Stimulated activated naive B cell treated with anti-CD40 and anti-IgM and Interleukin-4, amounts not matched to agents 10 μg/mL and 1 μg/mL and 100 μg/mL, for 72 hours (primary cell): ENCODE results near the gene UST.

Experiments
- ATAC-seq, 2 donors: fragments of 150-1000 bp; cut with Tn5 transposase; replicated peaks; 2 replicates each; pipeline ENCODE4 v1.10.0; 2021; ENCODE audit warnings: moderate library complexity in 1 of 2
- DNase-seq: peaks from one replicate; pipeline ENCODE4 v3.0.0; 2021
- H3K27ac Mint-ChIP-seq: one replicate; pipeline ENCODE4 v1.8.0; 2022; ENCODE audit warnings: mild to moderate bottlenecking, mixed read lengths
- H3K27me3 Mint-ChIP-seq, 2 donors: one replicate each; pipeline ENCODE4 v1.8.0; 2022; ENCODE audit warnings: mixed read lengths in 2 of 2
- H3K36me3 Mint-ChIP-seq, 2 donors: one replicate each; pipeline ENCODE4 v1.8.0; 2022; ENCODE audit warnings: mixed read lengths in 2 of 2, mild to moderate bottlenecking in 1 of 2
- H3K4me1 Mint-ChIP-seq, 2 donors: one replicate each; pipeline ENCODE4 v1.8.0; 2022; ENCODE audit warnings: mixed read lengths in 2 of 2, mild to moderate bottlenecking in 1 of 2
- H3K4me3 Mint-ChIP-seq, 2 donors: one replicate each; pipeline ENCODE4 v1.8.0; 2022; ENCODE audit warnings: mild to moderate bottlenecking in 2 of 2, mixed read lengths in 2 of 2, moderate library complexity in 1 of 2
- H3K9me3 Mint-ChIP-seq, 2 donors: one replicate each; pipeline ENCODE4 v1.8.0; 2022; ENCODE audit warnings: mixed read lengths in 2 of 2, mild to moderate bottlenecking in 1 of 2

UST gene

GRCh38 chr6:148790404-148790803 is 43.6 kb downstream of the UST start:
- DNase-seq (no peak), ATAC-seq (peak; percentile 31 to 45)
- Mint-ChIP-seq H3K27ac (peak overlapping the region; percentile 11), H3K36me3 (peaks cover 8 to 15% of the 10 kb centered on the region in 2 donors), H3K4me1 (peaks cover 25 to 52% of the 10 kb centered on the region in 2 donors), H3K4me3 (no peak overlapping the region), H3K27me3 (no peaks in the 10 kb centered on the region), H3K9me3 (peaks cover 0 to 5% of the 10 kb centered on the region in 2 donors)

DNA sequence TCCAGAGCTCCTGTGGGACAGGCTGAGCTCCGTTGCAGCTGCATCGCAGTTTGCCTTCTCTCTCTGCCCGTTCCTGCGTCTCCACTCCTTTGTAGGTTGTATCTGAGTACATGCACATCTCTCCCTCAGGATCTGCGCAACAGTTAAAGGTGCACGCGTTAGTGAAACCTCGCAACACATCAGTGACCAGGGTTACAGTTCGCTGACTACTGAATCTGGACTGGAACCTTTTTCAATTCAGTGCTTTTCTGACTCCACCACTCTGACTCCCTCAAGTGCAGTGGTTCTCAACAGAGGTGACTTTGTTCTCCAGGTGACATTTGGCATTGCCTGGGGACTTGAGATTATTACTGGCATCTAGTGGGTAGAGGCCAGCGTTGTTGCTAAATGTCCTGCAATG is 44.0 kb downstream of the UST start:
- Mint-ChIP-seq H3K27me3 (no peaks in the 10 kb centered on the region), H3K27ac (peak overlapping the region; percentile 44), H3K4me1 (peaks cover 25 to 52% of the 10 kb centered on the region in 2 donors), H3K9me3 (peaks cover 0 to 5% of the 10 kb centered on the region in 2 donors), H3K4me3 (peak overlapping the region in 1 of 2 donors; percentile 51), H3K36me3 (peaks cover 8 to 15% of the 10 kb centered on the region in 2 donors)
- ATAC-seq (peak; percentile 93 to 96), DNase-seq (peak; percentile 23)

- H3K9me3 Mint-ChIP-seq: peaks cover 0 to 5% of the 10 kb centered on the region in 2 donors
- H3K36me3 Mint-ChIP-seq: peaks cover 8 to 15% of the 10 kb centered on the region in 2 donors
- no peak for DNase-seq
- peak overlapping the region; percentile 44 for H3K27ac Mint-ChIP-seq
- H3K27me3 Mint-ChIP-seq: no peaks in the 10 kb centered on the region
- no peak for ATAC-seq
- H3K4me1 Mint-ChIP-seq: peaks cover 23 to 48% of the 10 kb centered on the region in 2 donors
- H3K4me3 Mint-ChIP-seq: no peak overlapping the region
Measured at GRCh38 chr6:148791372-148791771, 44.5 kb downstream of the UST start.

DNA sequence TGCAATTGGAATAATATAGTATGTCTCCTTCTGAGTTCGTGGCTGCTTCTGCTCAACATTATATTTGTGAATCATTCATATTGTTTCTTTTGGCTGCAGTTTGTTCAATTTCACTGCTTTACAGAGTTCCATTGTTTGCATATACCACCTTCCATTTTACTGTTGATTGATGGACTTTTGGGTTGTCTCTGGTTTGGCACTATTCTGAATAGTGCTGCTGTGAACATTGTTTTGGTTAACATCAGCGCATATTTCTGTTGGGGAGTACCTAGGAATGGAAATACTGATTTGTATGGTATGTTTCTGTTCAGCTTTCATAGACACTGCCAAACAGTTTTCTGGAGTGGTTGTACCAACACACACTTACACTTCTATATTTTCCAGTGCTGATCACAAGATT is 46.9 kb downstream of the UST start:
- H3K4me3 Mint-ChIP-seq: no peak overlapping the region
- H3K27ac Mint-ChIP-seq: no peak overlapping the region
- peaks cover 0 to 5% of the 10 kb centered on the region in 2 donors for H3K9me3 Mint-ChIP-seq
- no peaks in the 10 kb centered on the region for H3K27me3 Mint-ChIP-seq
- peaks cover 35 to 55% of the 10 kb centered on the region in 2 donors for H3K4me1 Mint-ChIP-seq
- no peak for DNase-seq
- no peak for ATAC-seq
- H3K36me3 Mint-ChIP-seq: peaks cover 8 to 15% of the 10 kb centered on the region in 2 donors

GRCh38 chr6:148794797-148795196 is 48.0 kb downstream of the UST start:
- Mint-ChIP-seq H3K36me3 (peaks cover 8 to 15% of the 10 kb centered on the region in 2 donors), H3K9me3 (peaks cover 0 to 5% of the 10 kb centered on the region in 2 donors), H3K4me3 (no peak overlapping the region), H3K27ac (no peak overlapping the region), H3K27me3 (no peaks in the 10 kb centered on the region), H3K4me1 (peaks cover 35 to 58% of the 10 kb centered on the region in 2 donors)
- DNase-seq (no peak), ATAC-seq (no peak)

DNA sequence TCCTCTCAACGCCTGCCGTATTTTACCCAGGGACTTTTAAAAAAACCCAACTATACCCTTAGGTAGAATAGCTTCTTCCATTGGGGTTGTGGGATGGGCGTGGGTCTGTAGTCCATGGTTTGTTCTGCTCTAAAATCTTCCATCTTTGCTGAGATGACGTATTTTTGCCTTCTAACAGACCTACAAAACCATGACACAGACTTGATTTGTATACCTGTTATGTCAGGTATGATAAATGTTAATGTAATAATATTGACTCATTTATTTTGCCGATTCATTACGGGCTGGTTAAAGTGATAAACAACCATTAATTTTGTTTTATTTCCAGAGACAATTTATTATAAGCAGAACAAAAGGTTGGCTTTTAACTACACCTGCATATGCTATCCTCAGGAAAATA is 48.7 kb downstream of the UST start:
- H3K9me3 Mint-ChIP-seq: peaks cover 0 to 5% of the 10 kb centered on the region in 2 donors
- H3K36me3 Mint-ChIP-seq: peaks cover 8 to 15% of the 10 kb centered on the region in 2 donors
- H3K4me1 Mint-ChIP-seq: peaks cover 33 to 58% of the 10 kb centered on the region in 2 donors
- no peak for ATAC-seq
- no peak overlapping the region for H3K4me3 Mint-ChIP-seq
- no peaks in the 10 kb centered on the region for H3K27me3 Mint-ChIP-seq
- no peak overlapping the region for H3K27ac Mint-ChIP-seq
- no peak for DNase-seq

GRCh38 chr6:148799647-148800046 is 52.8 kb downstream of the UST start:
- peaks cover 31 to 68% of the 10 kb centered on the region in 2 donors for H3K4me1 Mint-ChIP-seq
- peaks cover 0 to 1% of the 10 kb centered on the region in 2 donors for H3K9me3 Mint-ChIP-seq
- peaks cover 0 to 4% of the 10 kb centered on the region in 2 donors for H3K36me3 Mint-ChIP-seq
- no peak overlapping the region for H3K27ac Mint-ChIP-seq
- no peaks in the 10 kb centered on the region for H3K27me3 Mint-ChIP-seq
- H3K4me3 Mint-ChIP-seq: no peak overlapping the region
- DNase-seq (no peak), ATAC-seq (no peak)

GRCh38 chr6:148800536-148800935 is 53.7 kb downstream of the UST start:
- DNase-seq (no peak), ATAC-seq (no peak)
- Mint-ChIP-seq H3K36me3 (peaks cover 0 to 4% of the 10 kb centered on the region in 2 donors), H3K4me3 (no peak overlapping the region), H3K9me3 (peaks cover 0 to 1% of the 10 kb centered on the region in 2 donors), H3K27ac (no peak overlapping the region), H3K4me1 (peaks cover 33 to 67% of the 10 kb centered on the region in 2 donors), H3K27me3 (no peaks in the 10 kb centered on the region)

DNA sequence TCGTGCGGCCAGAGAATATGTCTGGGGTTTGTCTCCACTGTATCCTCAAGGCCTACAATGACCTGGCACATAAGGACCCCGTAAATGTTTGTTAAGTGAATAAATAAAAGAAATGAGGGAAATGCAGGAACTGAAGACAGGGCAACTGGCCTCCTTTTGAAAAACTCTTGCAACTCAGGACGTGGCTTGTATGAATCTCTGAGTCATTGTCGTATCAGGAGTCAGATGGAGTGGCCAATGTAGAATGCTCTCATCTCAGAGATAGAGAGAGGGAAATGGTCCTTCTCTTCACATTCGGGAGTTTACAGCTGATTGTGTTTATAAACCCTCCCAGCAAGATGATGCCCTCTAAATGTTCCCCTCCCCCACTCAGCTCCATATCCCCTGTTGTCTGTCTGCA is 57.1 kb downstream of the UST start:
- Mint-ChIP-seq H3K27ac (no peak overlapping the region), H3K36me3 (peaks cover 0 to 4% of the 10 kb centered on the region in 2 donors), H3K4me1 (peaks cover 39 to 73% of the 10 kb centered on the region in 2 donors), H3K27me3 (no peaks in the 10 kb centered on the region), H3K9me3 (peaks cover 0 to 1% of the 10 kb centered on the region in 2 donors), H3K4me3 (no peak overlapping the region)
- DNase-seq (no peak), ATAC-seq (no peak)

GRCh38 chr6:148805777-148806176 is 58.9 kb downstream of the UST start:
- no peak for ATAC-seq
- peaks cover 0 to 4% of the 10 kb centered on the region in 2 donors for H3K36me3 Mint-ChIP-seq
- no peaks in the 10 kb centered on the region for H3K27me3 Mint-ChIP-seq
- H3K9me3 Mint-ChIP-seq: peaks cover 0 to 1% of the 10 kb centered on the region in 2 donors
- no peak overlapping the region for H3K4me3 Mint-ChIP-seq
- no peak for DNase-seq
- no peak overlapping the region for H3K27ac Mint-ChIP-seq
- peaks cover 34 to 61% of the 10 kb centered on the region in 2 donors for H3K4me1 Mint-ChIP-seq

DNA sequence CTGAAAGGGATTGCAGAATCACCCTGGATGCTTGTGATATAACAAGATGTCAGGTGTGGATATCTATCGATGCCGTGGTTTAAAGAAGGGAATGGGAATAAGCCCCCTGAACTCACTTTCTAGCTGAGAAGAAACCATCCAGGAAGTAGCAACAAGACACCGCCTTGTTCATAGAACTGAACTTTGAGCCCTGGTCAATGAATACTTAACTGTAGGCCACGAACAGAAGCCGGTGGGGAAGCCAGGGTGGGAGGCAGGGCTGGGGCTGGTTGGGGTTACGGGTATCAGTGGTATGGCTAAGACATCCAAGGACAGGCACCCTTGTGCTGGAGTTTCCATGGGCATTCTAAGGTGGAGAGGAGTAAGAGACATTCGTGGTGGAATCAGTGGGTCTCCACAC is 61.0 kb downstream of the UST start:
- Mint-ChIP-seq H3K4me3 (no peak overlapping the region), H3K9me3 (peaks cover 0 to 2% of the 10 kb centered on the region in 2 donors), H3K36me3 (peaks cover 0 to 3% of the 10 kb centered on the region in 2 donors), H3K27ac (no peak overlapping the region), H3K27me3 (no peaks in the 10 kb centered on the region), H3K4me1 (peaks cover 32 to 49% of the 10 kb centered on the region in 2 donors)
- DNase-seq: no peak
- ATAC-seq: no peak

DNA sequence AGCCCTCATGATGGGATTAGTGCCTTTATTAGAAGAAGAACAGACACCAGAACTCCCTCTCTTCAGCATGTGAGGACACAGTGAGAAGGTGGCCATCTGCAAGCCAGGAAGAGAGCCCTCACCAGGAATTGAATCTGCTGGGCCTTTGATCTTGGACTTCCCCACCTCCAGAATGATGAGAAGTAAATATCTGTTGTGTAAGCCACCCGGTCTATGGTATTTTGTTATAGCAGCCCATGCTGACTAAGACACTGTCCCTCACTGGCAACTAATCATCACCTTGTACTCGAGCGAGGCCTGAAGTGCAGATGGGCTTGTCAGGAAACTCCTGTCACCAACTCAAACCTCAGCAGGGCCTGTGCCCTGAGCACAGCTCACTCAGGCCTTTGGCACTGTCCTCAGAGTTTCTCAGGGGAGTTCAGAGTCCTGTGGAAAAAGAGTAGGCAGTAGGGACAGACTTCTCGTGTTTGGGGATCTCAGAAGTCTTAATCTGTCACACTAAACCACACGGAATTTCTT is 62.0 kb downstream of the UST start:
- peaks cover 0 to 3% of the 10 kb centered on the region in 2 donors for H3K36me3 Mint-ChIP-seq
- peaks cover 0 to 2% of the 10 kb centered on the region in 2 donors for H3K9me3 Mint-ChIP-seq
- DNase-seq (no peak), ATAC-seq (peak; percentile 23 to 29)
- H3K27ac Mint-ChIP-seq: no peak overlapping the region
- no peaks in the 10 kb centered on the region for H3K27me3 Mint-ChIP-seq
- H3K4me3 Mint-ChIP-seq: no peak overlapping the region
- H3K4me1 Mint-ChIP-seq: peaks cover 28 to 40% of the 10 kb centered on the region in 2 donors

DNA sequence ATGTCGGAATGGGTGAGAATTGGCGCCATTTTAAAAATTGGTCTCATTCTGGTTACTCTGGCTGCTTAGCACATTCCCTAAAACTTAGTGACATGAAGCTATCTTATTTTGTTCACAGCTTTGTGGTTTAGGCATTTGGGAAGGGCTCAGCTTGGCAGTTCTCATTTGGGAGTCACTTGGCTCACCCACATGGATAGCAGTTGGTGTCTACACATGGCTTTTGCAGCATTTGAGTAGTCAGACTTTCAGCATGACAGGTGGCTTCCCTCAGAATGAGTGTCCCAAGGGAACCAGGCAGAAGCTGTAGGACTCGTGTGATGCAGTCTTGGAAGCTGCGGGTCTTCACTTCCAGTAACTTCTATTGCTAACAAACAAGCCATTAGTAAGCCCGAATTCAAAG is 64.6 kb downstream of the UST start:
- Mint-ChIP-seq H3K9me3 (peaks cover 5 to 7% of the 10 kb centered on the region in 2 donors), H3K4me1 (peaks cover 27 to 35% of the 10 kb centered on the region in 2 donors), H3K4me3 (no peak overlapping the region), H3K27ac (no peak overlapping the region), H3K36me3 (peaks cover 8 to 9% of the 10 kb centered on the region in 2 donors), H3K27me3 (no peaks in the 10 kb centered on the region)
- DNase-seq: no peak
- ATAC-seq: no peak

DNA sequence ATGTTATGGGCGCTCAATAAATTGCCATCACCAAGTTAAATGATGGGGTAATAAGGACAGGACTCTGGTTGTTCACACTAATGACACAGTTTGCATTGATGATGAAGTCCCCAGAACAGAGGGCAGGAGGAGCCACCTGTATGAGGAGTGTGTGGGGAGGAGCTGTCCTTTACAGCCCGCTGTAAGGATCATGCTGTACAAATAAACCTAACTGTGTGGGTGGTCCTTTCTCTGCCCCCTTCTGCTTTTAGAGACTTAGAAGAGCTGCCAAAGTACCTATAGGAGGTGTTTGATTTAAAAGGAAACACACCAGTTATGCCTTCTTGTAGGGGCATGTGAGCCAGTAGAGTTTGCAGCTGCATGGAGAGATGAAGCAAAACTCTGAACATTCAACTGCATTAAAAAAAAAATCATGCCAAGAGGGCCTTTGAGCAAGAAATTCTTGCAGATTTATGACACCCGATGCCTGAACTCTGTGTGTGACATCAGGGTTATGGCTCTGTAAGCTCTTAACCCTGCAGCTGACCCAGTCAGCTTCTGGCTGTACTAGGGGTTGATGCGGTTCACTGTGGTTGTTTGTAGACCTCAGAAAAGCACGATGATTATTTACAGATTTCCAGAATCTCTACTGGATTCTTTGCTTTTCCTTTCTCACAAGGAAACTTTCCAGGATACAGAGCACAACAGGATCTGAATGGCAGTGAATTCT is 67.4 kb downstream of the UST start:
- ATAC-seq: no peak
- peaks cover 5 to 7% of the 10 kb centered on the region in 2 donors for H3K9me3 Mint-ChIP-seq

GRCh38 chr6:148814869-148815268 is 68.0 kb downstream of the UST start:
- H3K27ac Mint-ChIP-seq: no peak overlapping the region
- ATAC-seq (no peak), DNase-seq (no peak)
- H3K4me3 Mint-ChIP-seq: no peak overlapping the region
- H3K36me3 Mint-ChIP-seq: peaks cover 8 to 9% of the 10 kb centered on the region in 2 donors
- peaks cover 5 to 7% of the 10 kb centered on the region in 2 donors for H3K9me3 Mint-ChIP-seq
- H3K27me3 Mint-ChIP-seq: no peaks in the 10 kb centered on the region
- peaks cover 14 to 23% of the 10 kb centered on the region in 2 donors for H3K4me1 Mint-ChIP-seq

More for the DNA sequence above, 67.4 kb downstream of the UST start:
- no peaks in the 10 kb centered on the region for H3K27me3 Mint-ChIP-seq
- peaks cover 13 to 24% of the 10 kb centered on the region in 2 donors for H3K4me1 Mint-ChIP-seq
- no peak for DNase-seq
- H3K4me3 Mint-ChIP-seq: no peak overlapping the region
- peaks cover 8 to 9% of the 10 kb centered on the region in 2 donors for H3K36me3 Mint-ChIP-seq
- H3K27ac Mint-ChIP-seq: no peak overlapping the region
